HG03575 (cell line): ENCODE results near the gene KCTD1.

Experiments
- ATAC-seq: cut with Tn5 transposase; IDR thresholded peaks from one replicate; pipeline ENCODE4 v1.9.1; 2021; ENCODE audit not compliant: unreplicated experiment, insufficient number of reproducible peaks, low FRiP score; ENCODE audit errors: extremely low read depth

The KCTD1 gene

DNA sequence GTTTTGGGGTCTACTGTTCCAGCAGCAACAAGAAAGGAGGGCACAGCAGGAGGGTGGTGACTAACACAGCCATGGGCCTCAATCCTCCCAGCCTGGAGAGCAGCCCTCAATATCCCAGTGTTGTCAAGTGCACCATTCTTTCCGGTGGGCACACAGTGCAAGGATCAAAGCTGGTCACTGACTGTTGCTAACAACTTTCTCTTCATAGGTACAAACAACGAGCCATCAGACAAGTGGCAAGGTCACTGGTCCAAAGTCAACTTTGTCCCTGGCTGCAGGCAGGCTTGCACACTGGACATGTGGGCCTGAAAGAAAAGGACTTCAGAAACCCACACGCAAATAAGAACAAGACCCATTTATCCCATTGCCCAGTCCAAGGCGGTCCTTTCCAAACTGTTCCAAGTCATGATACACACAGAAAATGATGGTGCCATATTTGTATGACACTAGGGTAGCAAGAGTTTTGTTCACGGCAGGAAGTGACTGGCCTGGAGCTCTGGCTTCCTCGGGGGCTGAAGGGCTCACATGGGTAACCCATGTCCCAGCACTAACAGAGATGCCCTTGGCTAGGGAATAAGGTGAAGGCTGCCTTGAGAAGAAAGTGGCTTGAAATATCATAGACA lies 57.0 kb downstream of the KCTD1 start:
- ATAC-seq: no peak

GRCh38 chr18:26489881-26490280 lies 58.5 kb downstream of the KCTD1 start:
- ATAC-seq: no peak

GRCh38 chr18:26489191-26489590 lies 59.2 kb downstream of the KCTD1 start:
- ATAC-seq: no peak

DNA sequence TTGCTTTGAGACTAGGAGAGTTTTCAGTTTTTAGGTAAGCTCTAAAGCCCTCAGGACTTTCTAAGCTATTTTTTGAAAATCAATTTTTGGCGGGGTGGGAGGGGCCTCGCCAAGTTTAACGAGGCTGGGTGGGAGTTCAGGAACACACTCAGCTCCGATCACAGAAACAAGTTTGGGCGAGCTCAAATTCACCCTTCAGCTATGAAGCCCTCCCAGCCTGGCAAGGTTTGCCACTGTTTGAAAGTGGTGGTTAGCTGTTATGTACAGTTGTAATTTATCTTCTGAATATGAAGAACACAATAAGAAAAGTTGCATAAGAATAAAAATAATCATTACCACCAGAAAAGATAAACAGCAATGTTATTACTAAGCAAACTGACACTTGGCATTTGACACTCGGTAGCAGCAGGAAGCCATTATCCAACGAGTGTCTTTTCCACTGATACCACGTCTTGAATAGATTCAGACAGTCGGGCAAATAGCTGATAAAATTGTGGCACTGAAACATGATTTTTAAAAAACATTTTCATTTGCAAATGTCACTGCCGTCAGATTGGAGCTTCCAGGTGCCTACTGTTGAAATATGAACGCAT lies 59.8 kb downstream of the KCTD1 start:
- no peak for ATAC-seq

GRCh38 chr18:26487437-26487836 lies 60.9 kb downstream of the KCTD1 start:
- no peak for ATAC-seq

GRCh38 chr18:26483633-26484032 lies 64.7 kb downstream of the KCTD1 start:
- ATAC-seq: no peak

DNA sequence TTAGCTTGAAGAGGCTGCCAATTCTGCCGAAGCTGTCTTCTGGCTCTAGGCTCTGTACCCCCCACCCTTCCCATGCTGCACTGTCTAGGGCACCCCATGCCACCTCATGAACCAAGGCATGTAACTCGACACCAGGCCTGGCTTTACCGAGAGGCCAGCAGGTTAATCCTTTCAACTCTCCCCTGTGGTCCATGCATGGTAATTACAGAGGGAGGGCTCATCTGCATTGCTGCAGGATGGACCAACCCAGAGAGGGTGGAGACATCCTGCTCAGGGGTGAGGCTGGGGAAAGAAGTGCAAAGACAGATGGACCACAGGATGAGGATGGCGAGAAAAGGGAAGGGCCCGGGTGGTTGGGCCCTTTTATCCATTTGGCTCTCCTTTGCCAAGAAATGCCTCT lies 65.8 kb downstream of the KCTD1 start:
- ATAC-seq: no peak

- ATAC-seq: no peak
These were observed 67.2 kb downstream of the KCTD1 start for GRCh38 chr18:26480897-26481795.

DNA sequence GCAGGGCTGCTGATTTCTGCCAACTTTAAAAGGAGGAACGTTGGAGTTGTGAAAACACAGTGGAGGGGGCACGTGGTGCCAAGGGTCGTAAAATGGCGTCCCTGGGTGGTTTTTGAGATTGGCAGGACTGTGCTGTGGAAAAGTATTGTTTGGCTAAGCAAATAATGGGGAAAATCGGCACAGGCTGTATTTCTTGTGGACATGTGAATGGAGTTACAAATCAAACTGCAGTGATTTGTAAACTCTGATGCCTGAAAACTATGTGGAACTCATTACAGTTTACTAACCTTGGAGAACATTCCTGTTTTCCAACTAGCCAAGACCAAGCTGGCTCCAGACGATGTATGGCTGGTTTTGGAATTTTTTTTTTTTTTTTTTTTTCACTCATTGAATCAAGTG lies 68.7 kb downstream of the KCTD1 start:
- no peak for ATAC-seq

- no peak for ATAC-seq
These were observed 69.2 kb downstream of the KCTD1 start for GRCh38 chr18:26479065-26479680.

GRCh38 chr18:26477828-26478466 lies 70.4 kb downstream of the KCTD1 start:
- ATAC-seq: no peak

GRCh38 chr18:26476697-26477096 lies 71.7 kb downstream of the KCTD1 start:
- ATAC-seq: no peak

DNA sequence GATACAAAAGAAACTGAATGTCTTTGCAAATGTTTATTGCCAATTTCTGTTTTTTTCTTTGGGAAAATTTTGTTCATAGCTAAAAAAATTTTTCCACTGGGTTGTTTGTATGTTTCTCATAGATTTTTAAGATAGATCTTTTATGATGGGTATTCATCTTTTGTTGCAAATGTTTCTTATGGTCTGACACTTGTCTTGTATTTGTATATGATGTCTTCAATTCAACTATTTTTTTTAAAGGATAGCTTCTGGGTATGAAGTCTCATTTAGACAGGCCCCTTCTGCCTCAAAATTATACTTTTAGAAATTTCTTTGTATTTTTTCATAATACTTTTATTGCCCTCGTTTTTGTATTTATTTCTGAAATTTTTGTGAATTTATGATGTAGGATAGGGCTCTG lies 73.8 kb downstream of the KCTD1 start:
- no peak for ATAC-seq

DNA sequence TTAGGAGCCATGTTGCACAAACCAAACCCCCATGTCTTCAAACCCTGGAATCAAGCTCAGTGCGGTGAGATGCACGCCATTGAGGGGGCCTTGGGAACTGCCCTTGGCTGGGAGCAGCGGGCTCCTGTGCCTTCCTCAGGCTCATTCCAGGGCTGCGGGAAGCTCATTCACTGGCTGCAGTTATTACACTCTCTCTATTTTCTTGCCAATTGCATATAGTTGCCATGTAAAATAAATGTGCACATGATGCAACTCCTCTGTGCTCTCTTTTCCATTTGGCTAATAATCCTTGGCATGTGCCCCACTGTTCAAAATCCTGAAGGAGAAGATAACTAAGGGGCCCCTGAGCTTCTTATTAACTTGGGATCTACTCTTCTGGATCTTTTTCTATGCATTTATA lies 74.7 kb downstream of the KCTD1 start:
- no peak for ATAC-seq

- no peak for ATAC-seq
These were observed 76.5 kb downstream of the KCTD1 start for GRCh38 chr18:26471826-26472225.

DNA sequence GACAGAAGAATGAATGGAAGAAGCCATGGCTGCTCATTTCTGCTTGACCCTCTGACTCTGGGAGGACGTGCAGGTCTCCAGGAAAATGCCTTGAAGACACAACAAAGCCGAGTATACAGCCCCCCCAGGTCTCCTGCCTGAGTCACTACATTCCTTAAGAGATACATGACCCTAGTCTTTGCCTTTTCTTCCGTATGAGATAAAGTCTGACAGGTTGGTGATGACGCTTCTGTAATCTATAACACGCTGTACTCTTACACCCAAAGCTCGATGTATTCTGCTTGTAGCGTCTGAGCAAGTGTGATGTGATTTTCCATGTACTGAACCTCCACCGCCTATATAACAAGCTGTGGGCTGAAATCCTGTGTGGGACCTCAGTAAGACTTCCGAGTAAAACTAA lies 77.3 kb downstream of the KCTD1 start:
- no peak for ATAC-seq

- no peak for ATAC-seq
These were observed 78.2 kb downstream of the KCTD1 start for GRCh38 chr18:26470011-26470637.

DNA sequence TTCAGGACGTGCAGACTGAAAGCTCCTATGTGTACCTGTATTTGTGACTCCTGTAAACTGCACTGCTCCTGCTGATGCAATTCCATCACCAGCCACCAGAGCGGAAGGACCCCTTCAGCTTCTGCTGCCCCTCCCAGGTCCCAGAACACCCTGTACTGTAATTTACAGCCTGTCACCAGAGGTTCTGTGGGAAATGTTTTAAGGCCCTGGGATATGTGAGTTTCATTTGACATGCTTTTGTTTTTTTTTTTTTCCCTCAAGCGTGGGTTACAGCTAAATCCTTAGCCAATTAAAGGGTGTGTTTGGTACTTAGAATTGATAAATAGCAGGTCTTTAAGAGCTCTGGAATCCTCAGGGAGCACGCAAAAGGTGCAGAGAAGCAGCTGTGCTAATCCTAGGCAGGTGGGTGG lies 79.4 kb downstream of the KCTD1 start:
- no peak for ATAC-seq

- no peak for ATAC-seq
These were observed 82.3 kb downstream of the KCTD1 start for GRCh38 chr18:26466026-26466425.
